Fibroblast of mammary gland (primary cell): Measurements from ENCODE around the gene TUT4.
A peak's percentile ranks its signal among the peaks of the same experiment; 100 is the strongest.

Experiments
- DNase-seq: peaks from one replicate; pipeline ENCODE4 v3.0.0-alpha.2; 2010; ENCODE audit warnings: low read depth
- H3K4me3 ChIP-seq: 2 replicates; pipeline ENCODE4 v1.5.1; 2011; ENCODE audit warnings: low read depth, mild to moderate bottlenecking, low read length, moderate library complexity; ENCODE audit not compliant: control insufficient read depth
- CTCF ChIP-seq: conservative IDR thresholded peaks from 2 replicates; pipeline ENCODE4 v1.5.1; 2011; ENCODE audit warnings: low read depth, low read length, inconsistent platforms; ENCODE audit not compliant: control insufficient read depth, insufficient read depth

TUT4 gene

GRCh38 chr1:52534928-52535764 is 17.7 kb downstream of the TUT4 start:
- TF ChIP-seq CTCF = no peak
- no peak overlapping the region for H3K4me3 ChIP-seq
- DNase-seq = peak; percentile 12

- TF ChIP-seq CTCF = no peak
- no peak for DNase-seq
- H3K4me3 ChIP-seq = no peak overlapping the region
These were observed 19.2 kb downstream of the TUT4 start for GRCh38 chr1:52533713-52534112.

- no peak overlapping the region for H3K4me3 ChIP-seq
- no peak for DNase-seq
- TF ChIP-seq CTCF = no peak
These were observed 20.1 kb downstream of the TUT4 start for GRCh38 chr1:52532731-52533327.

GRCh38 chr1:52532247-52532646 is 20.6 kb downstream of the TUT4 start:
- no peak overlapping the region for H3K4me3 ChIP-seq
- DNase-seq = no peak
- TF ChIP-seq CTCF = no peak

GRCh38 chr1:52531249-52531872 is 21.5 kb downstream of the TUT4 start:
- TF ChIP-seq CTCF = no peak
- no peak overlapping the region for H3K4me3 ChIP-seq
- no peak for DNase-seq

GRCh38 chr1:52530563-52531144 is 22.2 kb downstream of the TUT4 start:
- no peak overlapping the region for H3K4me3 ChIP-seq
- TF ChIP-seq CTCF = no peak
- DNase-seq = no peak
